ENCODE results near the gene IRF8.

- TF ChIP-seq CTCF (IDR thresholded peaks at IDR 0.05; ENCODE audit: low read depth, low read length), result no peak
- TF ChIP-seq MAX (IDR thresholded peaks at IDR 0.05; ENCODE audit: low read depth, low read length), result no peak
- TF ChIP-seq MYC (IDR thresholded peaks at IDR 0.05; ENCODE audit: low read depth, low read length), result no peak
- TF ChIP-seq POLR2A (IDR thresholded peaks at IDR 0.05; ENCODE audit: extremely low read depth, insufficient read length), result no peak
Measured at GRCh38 chr16:85913141-85913601, 14.2 kb downstream of the IRF8 start.
